Neural cell (in vitro differentiated cells): ENCODE results near the gene ITGA5. TPM values are rescaled to one million over a fixed set of nuclear protein-coding genes. Genes with fewer than 3 reads are reported as not detected.

Source experiments
- H2AFZ ChIP-seq: fragments of 200-600, 300-800 bp; sonication (generic), shearing (Covaris generic); 2 replicates; pipeline ENCODE4 v1.6.0; 2014; ENCODE audit warnings: low read depth, mild to moderate bottlenecking, antibody characterized with exemption, low read length, moderate library complexity
- H3F3A ChIP-seq: fragments of 200-600 bp; shearing (Covaris generic); 2 replicates; pipeline ENCODE4 v1.6.1; 2016; ENCODE audit warnings: mild to moderate bottlenecking, moderate library complexity, mixed read lengths, antibody characterized with exemption, low read length; ENCODE audit not compliant: insufficient read depth, poor library complexity, severe bottlenecking
- H3K27ac ChIP-seq: fragments of 200-600, 300-800 bp; sonication (generic), shearing (Covaris generic); 2 replicates; pipeline ENCODE4 v1.5.1; 2014; ENCODE audit warnings: mild to moderate bottlenecking, low read length, moderate library complexity
- H3K27me3 ChIP-seq: fragments of 300-800, 200-600 bp; sonication (generic), shearing (Covaris generic); 2 replicates; pipeline ENCODE4 v1.6.0; 2014; ENCODE audit warnings: mild to moderate bottlenecking, low read depth, low read length, moderate library complexity; ENCODE audit not compliant: insufficient read depth
- H3K36me3 ChIP-seq: fragments of 300-800, 200-600 bp; sonication (generic), shearing (Covaris generic); 2 replicates; pipeline ENCODE4 v1.5.1; 2014; ENCODE audit warnings: mild to moderate bottlenecking, antibody characterized with exemption, low read length, moderate library complexity; ENCODE audit not compliant: insufficient read depth
- H3K4me2 ChIP-seq: fragments of 300-800, 200-600 bp; sonication (generic), shearing (Covaris generic); 2 replicates; pipeline ENCODE4 v1.6.0; 2014; ENCODE audit warnings: mild to moderate bottlenecking, low read length
- H3K4me3 ChIP-seq: fragments of 300-800, 200-600 bp; sonication (generic), shearing (Covaris generic); 2 replicates; pipeline ENCODE4 v1.5.1; 2014; ENCODE audit warnings: mild to moderate bottlenecking, low read length, moderate library complexity
- H3K79me2 ChIP-seq: fragments of 200-600 bp; shearing (Covaris generic); replicated peaks from 2 replicates; pipeline ENCODE4 v1.6.0; 2014; ENCODE audit warnings: mild to moderate bottlenecking, low read length, moderate library complexity; ENCODE audit not compliant: insufficient read depth
- H3K9ac ChIP-seq: fragments of 300-800, 200-600 bp; sonication (generic), shearing (Covaris generic); 2 replicates; pipeline ENCODE4 v1.6.1; 2016; ENCODE audit warnings: mild to moderate bottlenecking, low read length, mixed read lengths
- H3K9me2 ChIP-seq: fragments of 200-600 bp; shearing (Covaris generic); 2 replicates; pipeline ENCODE4 v1.6.1; 2016; ENCODE audit warnings: mild to moderate bottlenecking, low read length, mixed read lengths; ENCODE audit not compliant: insufficient read depth
- H3K9me3 ChIP-seq: fragments of 200-600, 300-800 bp; sonication (generic), shearing (Covaris generic); 2 replicates; pipeline ENCODE4 v1.6.1; 2016; ENCODE audit warnings: mild to moderate bottlenecking, mixed run types, low read length, moderate library complexity, mixed read lengths
- H4K20me1 ChIP-seq: fragments of 200-600 bp; shearing (Covaris generic); 2 replicates; pipeline ENCODE4 v1.6.1; 2016; ENCODE audit warnings: mild to moderate bottlenecking, mixed run types; ENCODE audit not compliant: insufficient read depth
- CTCF ChIP-seq: fragments of 450-650 bp; IDR thresholded peaks from 2 replicates; pipeline ENCODE4 v1.5.1; 2014; ENCODE audit warnings: antibody characterized with exemption, mild to moderate bottlenecking, moderate library complexity; ENCODE audit not compliant: poor library complexity, severe bottlenecking
- EP300 ChIP-seq: fragments of 450-650 bp; conservative IDR thresholded peaks from 2 replicates; pipeline ENCODE4 v1.6.1; 2014; ENCODE audit warnings: antibody characterized with exemption, mild to moderate bottlenecking, moderate library complexity; ENCODE audit not compliant: poor library complexity, severe bottlenecking
- EZH2 ChIP-seq: fragments of 200-600, 300-800 bp; shearing (Covaris generic), sonication (generic); IDR thresholded peaks from 2 replicates; pipeline ENCODE4 v1.6.1; 2014; ENCODE audit warnings: antibody characterized with exemption, low read length, borderline replicate concordance, mild to moderate bottlenecking; ENCODE audit not compliant: insufficient read depth, poor library complexity, severe bottlenecking
- MXI1 ChIP-seq: fragments of 450-650 bp; conservative IDR thresholded peaks from 2 replicates; pipeline ENCODE4 v1.6.1; 2014; ENCODE audit warnings: antibody characterized with exemption, mild to moderate bottlenecking; ENCODE audit not compliant: poor library complexity, severe bottlenecking
- POLR2AphosphoS5 ChIP-seq: IDR thresholded peaks from 2 replicates; pipeline ENCODE4 v1.6.1; 2012
- RAD21 ChIP-seq: fragments of 450-650 bp; conservative IDR thresholded peaks from 2 replicates; pipeline ENCODE4 v1.6.1; 2014; ENCODE audit warnings: antibody characterized with exemption, mild to moderate bottlenecking, moderate library complexity
- REST ChIP-seq: IDR thresholded peaks from 2 replicates; pipeline ENCODE4 v1.6.1; 2012; ENCODE audit warnings: borderline replicate concordance
- SMC3 ChIP-seq: fragments of 450-650 bp; conservative IDR thresholded peaks from 2 replicates; pipeline ENCODE4 v1.6.1; 2014; ENCODE audit warnings: antibody characterized with exemption, mild to moderate bottlenecking, moderate library complexity; ENCODE audit not compliant: poor library complexity
- TAF1 ChIP-seq: IDR thresholded peaks from 2 replicates; pipeline ENCODE4 v1.6.1; 2012; ENCODE audit warnings: low read depth
- polyA plus RNA-seq: library from polyadenylated mRNA; depleted of rRNA; stranded (reverse); fragments of >200 nt; gene quantifications from 2 replicates; pipeline ENCODE4 v1.2.3, GENCODE V29; 2014

ITGA5 gene
- polyA plus RNA-seq, 1 donor from 2014 or later, result not detected

GRCh38 chr12:54405573-54405972, 13.5 kb downstream of the ITGA5 start:
- H2AFZ ChIP-seq, result no peak overlapping the region
- H3K9me3 ChIP-seq, result no peaks in the 10 kb centered on the region
- no peak overlapping the region for H3K4me2 ChIP-seq
- H3K79me2 ChIP-seq, result no peaks in the 10 kb centered on the region
- no peaks in the 10 kb centered on the region for H3F3A ChIP-seq
- TF ChIP-seq REST (no peak), MXI1 (no peak), RAD21 (no peak), EZH2 (no peak), SMC3 (no peak), TAF1 (no peak), POLR2AphosphoS5 (no peak), EP300 (no peak), CTCF (no peak)
- no peaks in the 10 kb centered on the region for H4K20me1 ChIP-seq
- H3K27ac ChIP-seq, result no peak overlapping the region
- no peak overlapping the region for H3K4me3 ChIP-seq
- no peaks in the 10 kb centered on the region for H3K9me2 ChIP-seq
- H3K9ac ChIP-seq, result no peak overlapping the region
- no peaks in the 10 kb centered on the region for H3K27me3 ChIP-seq
- no peaks in the 10 kb centered on the region for H3K36me3 ChIP-seq

- Histone ChIP-seq H3K9me2 (no peaks in the 10 kb centered on the region), H3K79me2 (no peaks in the 10 kb centered on the region), H2AFZ (no peak overlapping the region), H3K36me3 (no peaks in the 10 kb centered on the region), H3K9me3 (no peaks in the 10 kb centered on the region), H4K20me1 (no peaks in the 10 kb centered on the region), H3K4me3 (no peak overlapping the region), H3K4me2 (no peak overlapping the region), H3K27me3 (no peaks in the 10 kb centered on the region), H3K9ac (no peak overlapping the region), H3F3A (no peaks in the 10 kb centered on the region), H3K27ac (no peak overlapping the region)
- TF ChIP-seq CTCF (no peak), MXI1 (no peak), SMC3 (no peak), EP300 (no peak), POLR2AphosphoS5 (no peak), EZH2 (no peak), REST (no peak), RAD21 (no peak), TAF1 (no peak)
These were observed 14.0 kb downstream of the ITGA5 start for GRCh38 chr12:54405106-54405505.
